Spleen (tissue), 11 donors: ENCODE data around the gene CCDC181. TPM values are rescaled to one million over a fixed set of nuclear protein-coding genes. Genes with fewer than 3 reads are reported as not detected.

ENCODE experiments used
- DNase-seq: peaks from one replicate; pipeline ENCODE4 v3.0.0-alpha.2; 2020
- H3K27ac ChIP-seq, 8 donors: fragments of 200-600 bp; sonication (generic) in 7 of 8; 1 replicate in 4 of 8; 2 replicates in 4 of 8; pipeline versions ENCODE4 v1.5.0 to v1.8.0; 2016 to 2021; ENCODE audit warnings: inconsistent platforms in 4 of 8, mild to moderate bottlenecking in 4 of 8, moderate library complexity in 1 of 8
- H3K27me3 ChIP-seq, 7 donors: fragments of 200-600 bp; sonication (generic) in 6 of 7; replicated peaks in 1 of 7; 1 replicate in 4 of 7; 2 replicates in 3 of 7; pipeline versions ENCODE4 v1.5.0 to v1.8.0; 2016 to 2021; ENCODE audit warnings: inconsistent platforms in 3 of 7, mild to moderate bottlenecking in 1 of 7
- H3K36me3 ChIP-seq, 6 donors: fragments of 200-600 bp; sonication (generic) in 5 of 6; 1 replicate in 4 of 6; 2 replicates in 2 of 6; pipeline versions ENCODE4 v1.5.0 to v1.8.0; 2016 to 2021; ENCODE audit warnings: inconsistent platforms in 2 of 6
- H3K4me1 ChIP-seq, 6 donors: fragments of 200-600 bp; sonication (generic) in 5 of 6; 1 replicate in 3 of 6; 2 replicates in 3 of 6; pipeline versions ENCODE4 v1.5.0 to v1.8.0; 2016 to 2021; ENCODE audit warnings: inconsistent platforms in 3 of 6
- H3K4me3 ChIP-seq, 8 donors: fragments of 200-600 bp; sonication (generic) in 7 of 8; 1 replicate in 4 of 8; 2 replicates in 4 of 8; pipeline versions ENCODE4 v1.5.0 to v1.8.0; 2016 to 2021; ENCODE audit warnings: inconsistent platforms in 4 of 8, mild to moderate bottlenecking in 4 of 8, moderate library complexity in 2 of 8
- H3K9me3 ChIP-seq, 8 donors: fragments of 200-600 bp; sonication (generic) in 7 of 8; 1 replicate in 4 of 8; 2 replicates in 4 of 8; pipeline versions ENCODE4 v1.5.0 to v1.8.0; 2016 to 2021; ENCODE audit warnings: inconsistent platforms in 4 of 8
- CTCF ChIP-seq, 11 experiments: fragments of 200-600 bp in 7 of 11; fragments of 450-650 bp in 4 of 11; sonication (generic) in 4 of 11; IDR thresholded peaks in 8 of 11; conservative IDR thresholded peaks in 3 of 11; 1 replicate in 7 of 11; 2 replicates in 4 of 11; pipeline versions ENCODE4 v1.4.0 to v1.8.0; 2016 to 2021; ENCODE audit warnings: antibody characterized with exemption in 11 of 11, inconsistent platforms in 4 of 11, mild to moderate bottlenecking in 1 of 11
- POLR2A ChIP-seq, 3 donors: fragments of 450-650 bp; IDR thresholded peaks; one replicate each; pipeline ENCODE4 v1.5.1; 2017; ENCODE audit warnings: antibody characterized with exemption in 3 of 3, mild to moderate bottlenecking in 1 of 3
- POLR2AphosphoS5 ChIP-seq, 3 donors: sonication (generic); formaldehyde crosslinking; IDR thresholded peaks; one replicate each; pipeline ENCODE4 v1.5.1; 2017; ENCODE audit warnings: antibody characterized with exemption in 3 of 3
- WGBS, 5 donors: extraction: QIAGEN DNeasy Blood & Tissue Kit in 3 of 5; methylation state at CpG; one replicate each; pipeline versions ENCODE4 v1.1.5 to v1.1.7; 2013 to 2018; 5-methylcytosine and 5-hydroxymethylcytosine counted together
- intact Hi-C: fragments of 100-400 bp; cut with DNase I; formaldehyde crosslinking; loops from one replicate; pipeline ENCODE4 v1.15.0; 2023; ENCODE audit warnings: low total_unique reads
- polyA plus RNA-seq, 3 donors: library from polyadenylated mRNA; stranded (reverse); fragments of 200-250 nt; gene quantifications; one replicate each; pipeline ENCODE4 v1.2.1, GENCODE V29; 2013
- small RNA-seq, 4 donors: library from RNA; depleted of rRNA; stranded (forward); fragments of <200 nt; gene quantifications; one replicate each; pipeline ENCODE3, GENCODE V24; 2016
- total RNA-seq, 7 donors: library from RNA; depleted of rRNA in 3 of 7; stranded (reverse); fragments of >200 nt in 3 of 7; fragmentation: NEBNext Ultra II Directional in 4 of 7; extraction: Animal tissue kit (Norgen Biotek cat#: 25700) in 4 of 7; gene quantifications; one replicate each; pipeline versions ENCODE4 v1.1.0 to v1.2.1, GENCODE V29; 2016 to 2021
- donor health status: healthy with polysubstance abuse.
- donor health status: DM: no; HTN: no; CAD: no; lungs with moderate emphysema.
- donor health status: DM: no; HTN: no; CAD: no.
- donor health status: Bipolar disorder and iron deficiency.
- donor health status: healthy.
- donor health status: DM: no; HTN: no; CAD: no.
- donor health status: DM: yes; HTN: yes; CAD: no.

CCDC181 gene
- total and polyA plus RNA-seq, 10 donors, result 0.03 TPM; not detected in 9

DNA sequence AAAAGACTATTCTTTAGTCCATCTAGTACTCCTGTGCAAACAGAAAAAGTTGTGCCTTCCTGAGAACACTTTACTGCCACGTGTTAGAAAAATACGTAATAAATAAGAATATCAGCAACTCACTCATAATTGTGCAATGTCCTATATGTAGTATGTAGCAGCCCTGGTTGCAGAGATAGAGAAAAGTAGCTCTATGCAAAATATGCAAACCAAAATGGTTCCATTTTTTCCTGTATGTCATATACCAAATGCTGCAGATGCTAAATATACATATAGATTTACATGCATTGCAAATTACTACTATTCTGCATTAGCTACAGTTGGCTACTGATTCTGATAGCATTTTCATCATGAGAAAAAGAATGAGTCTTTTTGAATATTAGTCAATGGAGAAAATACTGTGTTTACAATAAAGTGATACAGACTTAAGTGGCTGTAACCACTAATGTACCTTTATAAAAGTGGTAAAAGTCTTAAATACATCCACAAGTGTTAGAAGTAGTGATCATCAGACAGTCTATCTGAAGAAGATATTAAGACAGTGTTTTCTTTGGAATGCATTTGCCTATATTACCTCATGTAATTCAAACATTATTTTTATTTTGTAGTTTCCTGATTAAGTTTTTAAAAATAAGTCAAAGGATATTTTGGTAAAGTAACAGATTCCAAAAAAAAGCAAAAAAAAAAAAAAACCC, 79.4 kb downstream of the CCDC181 start:
- no peaks in the 10 kb centered on the region for H3K36me3 ChIP-seq
- intact Hi-C loops, result loop anchor here (5.0 kb wide), 2 partner anchors 746 to 1006 kb away; no protein-coding TSS in a partner anchor
- peaks cover 0 to 2% (median 0%) of the 10 kb centered on the region in 8 donors for H3K9me3 ChIP-seq
- no peaks in the 10 kb centered on the region for H3K27me3 ChIP-seq
- TF ChIP-seq POLR2AphosphoS5 (IDR thresholded peaks at IDR 0.05) (no peak), CTCF (IDR thresholded peaks at IDR 0.05 in 8 of 11, conservative IDR thresholded peaks at IDR 0.05 in 3 of 11) (no peak)
- peaks cover 0 to 11% (median 0%) of the 10 kb centered on the region in 6 donors for H3K4me1 ChIP-seq
- WGBS, 5 donors, result 67 to 83% (median 75%) methylated on average over 2 of the region's 2 CpGs
- H3K4me3 ChIP-seq, result no peak overlapping the region
- no peak for DNase-seq
- no peak overlapping the region for H3K27ac ChIP-seq

DNA sequence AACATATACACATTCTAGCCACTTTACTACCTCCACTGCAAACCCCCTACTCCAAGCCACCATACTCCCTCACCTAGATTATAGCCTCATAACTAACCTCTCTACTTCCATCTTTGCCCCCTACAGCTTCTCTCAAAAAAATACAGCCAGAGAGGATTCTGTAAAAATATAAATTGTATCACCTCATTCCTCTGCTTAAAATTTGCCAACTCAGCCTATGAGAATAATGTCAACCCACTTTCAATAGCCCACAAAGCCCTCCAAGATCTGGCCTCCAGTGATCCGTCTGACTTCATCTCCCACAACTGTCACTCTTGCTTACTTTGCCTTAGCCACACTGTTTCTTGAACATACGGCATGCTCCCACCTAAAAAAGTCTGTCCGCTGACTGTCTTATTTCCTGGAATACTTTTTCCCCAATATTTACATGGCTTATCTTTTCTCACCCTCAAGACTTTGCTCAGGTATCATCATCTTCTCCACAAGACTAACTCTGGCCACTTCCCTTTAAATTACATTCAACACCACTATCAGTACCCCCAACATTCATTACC, 81.2 kb downstream of the CCDC181 start:
- intact Hi-C loops, result loop anchor here (5.0 kb wide), 2 partner anchors 744 to 1004 kb away; no protein-coding TSS in a partner anchor
- Histone ChIP-seq H3K36me3 (no peaks in the 10 kb centered on the region), H3K27ac (no peak overlapping the region), H3K4me3 (no peak overlapping the region), H3K27me3 (no peaks in the 10 kb centered on the region), H3K9me3 (no peaks in the 10 kb centered on the region), H3K4me1 (peaks cover 0 to 11% (median 0%) of the 10 kb centered on the region in 6 donors)
- DNase-seq, result no peak
- TF ChIP-seq POLR2AphosphoS5 (IDR thresholded peaks at IDR 0.05), result no peak
- no peak for TF ChIP-seq CTCF (IDR thresholded peaks at IDR 0.05 in 8 of 11, conservative IDR thresholded peaks at IDR 0.05 in 3 of 11)
- TF ChIP-seq POLR2A (IDR thresholded peaks at IDR 0.05), result no peak
- WGBS, 5 donors, result 91 to 96% (median 96%) methylated on average over 3 of the region's 3 CpGs

GRCh38 chr1:169345511-169345910, 81.8 kb downstream of the CCDC181 start:
- Histone ChIP-seq H3K27me3 (no peaks in the 10 kb centered on the region), H3K4me1 (peaks cover 0 to 11% (median 0%) of the 10 kb centered on the region in 6 donors), H3K4me3 (no peak overlapping the region), H3K36me3 (no peaks in the 10 kb centered on the region), H3K27ac (no peak overlapping the region), H3K9me3 (no peaks in the 10 kb centered on the region)
- TF ChIP-seq POLR2A (IDR thresholded peaks at IDR 0.05), result no peak
- TF ChIP-seq POLR2AphosphoS5 (IDR thresholded peaks at IDR 0.05), result no peak
- no peak for TF ChIP-seq CTCF (IDR thresholded peaks at IDR 0.05 in 8 of 11, conservative IDR thresholded peaks at IDR 0.05 in 3 of 11)
- 93 to 100% (median 98%) methylated on average over 1 of the region's 1 CpG for WGBS, 5 donors
- no peak for DNase-seq
- intact Hi-C loops, result loop anchor here (5.0 kb wide), 2 partner anchors 743 to 1003 kb away; no protein-coding TSS in a partner anchor

Small RNA genes within 50 kb of the gene (small RNA-seq; reads per million reads assigned to genes)
- gene AL021068.2, result 0 reads per million in 4 donors

Other genes starting within 250 kb of the CCDC181 start
- gene NME7, start 59.7 kb downstream of the CCDC181 start, total RNA-seq, result 10 to 100 TPM in 5 of 7 donors, 1 to 10 TPM in 2; 7.6 to 22.0 (median 13.2) TPM
- 1 to 10 TPM; 4.0 to 8.0 (median 5.5) TPM for gene NME7, start 59.7 kb downstream of the CCDC181 start, polyA plus RNA-seq
- gene BLZF1, start 59.3 kb downstream of the CCDC181 start, total RNA-seq, result 10 to 100 TPM; 16.9 to 33.8 (median 23.0) TPM
- 1 to 10 TPM; 5.6 to 8.2 (median 6.8) TPM for gene BLZF1, start 59.3 kb downstream of the CCDC181 start, polyA plus RNA-seq
- gene SLC19A2, start 58.5 kb upstream of the CCDC181 start, total RNA-seq, result 1 to 10 TPM; 2.4 to 6.7 (median 3.9) TPM
- 1 to 10 TPM; 2.0 to 4.0 (median 3.4) TPM for gene SLC19A2, start 58.5 kb upstream of the CCDC181 start, polyA plus RNA-seq
- 10 to 100 TPM in 2 of 7 donors, 1 to 10 TPM in 5; 5.1 to 34.5 (median 7.7) TPM for gene F5, start 159.0 kb upstream of the CCDC181 start, total RNA-seq
- 1 to 10 TPM; 1.7 to 2.3 (median 2.3) TPM for gene F5, start 159.0 kb upstream of the CCDC181 start, polyA plus RNA-seq
- gene SELP, start 202.7 kb upstream of the CCDC181 start, total RNA-seq, result 1 to 10 TPM; 3.1 to 7.6 (median 4.7) TPM
- gene SELP, start 202.7 kb upstream of the CCDC181 start, polyA plus RNA-seq, result 1 to 10 TPM in 2 of 3 donors, under 1 TPM in 1; 0.97 to 1.3 (median 1.2) TPM